Thymus (tissue), 11 donors: ENCODE results near the gene ZNF14. TPM values are rescaled to one million over a fixed set of nuclear protein-coding genes. Genes with fewer than 3 reads are reported as not detected.
"Not testable (repeated sequence)": the region's sequence is repeated elsewhere in the genome, so short reads cannot be mapped to it uniquely, and the experiment has no call there.

Experiments used
- DNase-seq, 9 donors: peaks; one replicate each; pipeline ENCODE4 v3.0.0-alpha.2; 2013; ENCODE audit warnings: low spot score in 9 of 9, low read depth in 6 of 9, missing footprints in 1 of 9
- H3K27ac ChIP-seq, 2 donors: one replicate each; pipeline ENCODE4 v1.5.1; 2013; ENCODE audit warnings: control low read depth in 1 of 2, low read depth in 1 of 2, low read length in 1 of 2, mild to moderate bottlenecking in 1 of 2, moderate library complexity in 1 of 2
- H3K27me3 ChIP-seq, 2 donors: one replicate each; pipeline ENCODE4 v1.5.1; 2013; ENCODE audit warnings: low read length in 1 of 2; ENCODE audit not compliant: control insufficient read depth in 2 of 2, insufficient read depth in 1 of 2
- H3K36me3 ChIP-seq, 2 donors: one replicate each; pipeline ENCODE4 v1.5.1; 2013; ENCODE audit warnings: low read length in 1 of 2, mild to moderate bottlenecking in 1 of 2, moderate library complexity in 1 of 2; ENCODE audit not compliant: control insufficient read depth in 2 of 2, insufficient read depth in 2 of 2
- H3K4me1 ChIP-seq, 2 donors: one replicate each; pipeline ENCODE4 v1.5.1; 2013; ENCODE audit warnings: low read length in 2 of 2; ENCODE audit not compliant: control insufficient read depth in 2 of 2, insufficient read depth in 2 of 2
- H3K4me3 ChIP-seq, 2 donors: one replicate each; pipeline ENCODE4 v1.5.1; 2013; ENCODE audit warnings: low read length in 2 of 2, control low read depth in 1 of 2, mild to moderate bottlenecking in 1 of 2
- H3K9me3 ChIP-seq, 2 donors: one replicate each; pipeline ENCODE4 v1.5.1; 2013; ENCODE audit warnings: low read length in 1 of 2, mild to moderate bottlenecking in 1 of 2; ENCODE audit not compliant: control insufficient read depth in 2 of 2, insufficient read depth in 1 of 2
- WGBS: extraction: QIAGEN DNeasy Blood & Tissue Kit; methylation state at CpG from one replicate; pipeline ENCODE4 v1.1.7; 2013; 5-methylcytosine and 5-hydroxymethylcytosine counted together
- polyA plus RNA-seq: library from polyadenylated mRNA; stranded (reverse); fragments of 200-250 nt; gene quantifications from one replicate; pipeline ENCODE4 v1.2.3, GENCODE V29; 2013
- total RNA-seq: library from RNA; stranded (reverse); fragments of 120-200 nt; gene quantifications from one replicate; pipeline ENCODE4 v1.2.4, GENCODE V29; 2013
- donor health status: healthy.

Gene ZNF14
- total and polyA plus RNA-seq, 2 donors, result 5.9 to 9.7 TPM

DNA sequence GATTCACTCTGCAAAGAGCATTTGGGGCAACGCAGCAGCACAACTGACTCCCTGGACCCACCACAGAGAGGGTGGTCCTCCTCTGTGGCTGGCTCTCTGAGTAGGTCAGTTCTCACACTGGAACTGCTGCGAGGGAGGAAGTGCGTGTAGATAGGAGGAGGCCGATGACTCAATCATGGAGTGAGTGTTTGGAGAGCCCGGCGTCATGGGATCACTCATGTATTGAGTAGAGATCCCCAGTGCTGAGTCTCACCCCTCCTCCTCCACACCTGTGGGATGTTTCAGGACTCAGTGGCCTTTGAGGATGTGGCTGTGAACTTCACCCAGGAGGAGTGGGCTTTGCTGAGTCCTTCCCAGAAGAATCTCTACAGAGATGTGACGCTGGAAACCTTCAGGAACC, 55.3 kb downstream of the ZNF14 start:
- Histone ChIP-seq H3K27me3 (no peaks in the 10 kb centered on the region), H3K27ac (no peak overlapping the region), H3K4me3 (no peak overlapping the region), H3K4me1 (no peaks in the 10 kb centered on the region), H3K9me3 (peaks cover 53 to 76% of the 10 kb centered on the region in 2 donors), H3K36me3 (peaks cover 81 to 88% of the 10 kb centered on the region in 2 donors)
- no peak for DNase-seq
- WGBS, result 97% methylated on average over 7 of the region's 7 CpGs

DNA sequence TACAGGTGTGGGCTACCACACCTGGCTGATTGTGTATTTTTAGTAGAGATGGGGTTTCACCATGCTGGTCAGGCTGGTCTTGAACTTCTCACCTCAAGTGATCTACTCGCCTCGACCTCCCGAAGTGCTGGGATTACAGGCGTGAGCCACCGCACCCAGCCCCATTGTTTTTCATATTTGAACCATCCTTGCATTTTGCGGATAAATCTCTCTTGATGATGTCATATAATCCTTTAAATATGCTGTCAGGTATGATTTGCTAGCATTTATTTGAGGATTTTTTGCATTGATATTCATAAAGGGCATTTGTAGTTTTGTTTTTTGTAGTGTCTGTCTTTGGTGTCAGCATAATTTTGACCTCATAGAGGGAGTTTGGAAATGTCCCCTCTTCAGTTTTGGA, 58.6 kb downstream of the ZNF14 start:
- H3K27me3 ChIP-seq, result no peaks in the 10 kb centered on the region
- over 99% methylated on average over 6 of the region's 6 CpGs for WGBS
- peaks cover 84% of the 10 kb centered on the region in 2 donors for H3K36me3 ChIP-seq
- peaks cover 11% of the 10 kb centered on the region in 2 donors for H3K4me1 ChIP-seq
- H3K9me3 ChIP-seq, result peaks cover 48 to 80% of the 10 kb centered on the region in 2 donors
- H3K27ac ChIP-seq, result no peak overlapping the region
- no peak for DNase-seq
- no peak overlapping the region for H3K4me3 ChIP-seq

DNA sequence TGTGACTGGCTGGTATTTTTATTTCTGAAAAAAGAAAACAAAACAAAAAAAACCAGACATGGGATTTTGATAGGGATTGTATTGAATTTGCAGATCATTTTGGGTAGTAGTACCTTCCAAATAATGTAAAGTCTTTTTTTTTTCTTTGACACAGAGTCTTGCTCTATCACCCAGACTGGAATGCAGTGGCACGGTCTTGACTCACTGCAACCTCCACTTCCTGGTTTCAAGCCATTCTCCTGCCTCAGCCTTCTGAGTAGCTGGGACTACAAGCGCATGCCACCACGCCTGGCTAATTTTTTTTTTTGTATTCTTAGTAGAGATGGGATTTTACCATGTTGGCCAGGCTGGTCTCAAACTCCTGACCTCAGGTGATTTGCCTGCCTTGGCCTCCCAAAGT, 60.1 kb downstream of the ZNF14 start:
- H3K27ac ChIP-seq, result no peak overlapping the region
- peaks cover 69% of the 10 kb centered on the region in 2 donors for H3K36me3 ChIP-seq
- peaks cover 36 to 70% of the 10 kb centered on the region in 2 donors for H3K9me3 ChIP-seq
- DNase-seq, result no peak
- WGBS, result 99% methylated on average over 3 of the region's 3 CpGs
- no peak overlapping the region for H3K4me3 ChIP-seq
- no peaks in the 10 kb centered on the region for H3K27me3 ChIP-seq
- H3K4me1 ChIP-seq, result peaks cover 11 to 17% of the 10 kb centered on the region in 2 donors

DNA sequence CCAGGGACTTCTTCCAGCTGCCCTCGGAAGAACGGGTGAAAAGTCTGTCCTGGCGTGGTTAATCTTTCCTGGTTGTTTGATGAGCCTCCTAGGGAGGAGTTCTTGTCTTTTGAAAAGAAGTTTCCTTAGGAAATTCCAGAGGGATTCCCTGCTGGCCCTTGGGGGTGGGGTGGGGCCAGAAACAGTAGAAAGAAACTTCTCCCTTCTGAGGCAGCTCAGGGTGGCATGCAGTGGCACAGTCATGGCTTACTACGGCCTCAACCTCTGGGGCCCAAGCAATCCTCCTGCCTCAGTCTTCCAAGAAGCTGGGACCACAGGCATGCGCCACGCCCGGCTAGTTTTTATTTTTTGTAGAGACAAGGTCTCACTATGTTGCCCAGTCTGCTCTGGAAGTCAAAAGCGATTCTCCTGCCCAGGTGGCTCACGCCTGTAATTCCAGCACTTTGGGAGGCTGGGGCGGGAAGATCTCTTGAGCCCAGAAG, 62.8 kb downstream of the ZNF14 start:
- H3K4me1 ChIP-seq, result peaks cover 15 to 26% of the 10 kb centered on the region in 2 donors
- DNase-seq, result no peak
- H3K27ac ChIP-seq, result peak overlapping the region in 1 of 2 donors; percentile 53
- H3K4me3 ChIP-seq, result peak overlapping the region; percentile 79 to 89
- H3K27me3 ChIP-seq, result no peaks in the 10 kb centered on the region
- WGBS, result 95% methylated on average over 10 of the region's 10 CpGs
- H3K36me3 ChIP-seq, result peaks cover 42 to 43% of the 10 kb centered on the region in 2 donors
- peaks cover 17 to 71% of the 10 kb centered on the region in 2 donors for H3K9me3 ChIP-seq

DNA sequence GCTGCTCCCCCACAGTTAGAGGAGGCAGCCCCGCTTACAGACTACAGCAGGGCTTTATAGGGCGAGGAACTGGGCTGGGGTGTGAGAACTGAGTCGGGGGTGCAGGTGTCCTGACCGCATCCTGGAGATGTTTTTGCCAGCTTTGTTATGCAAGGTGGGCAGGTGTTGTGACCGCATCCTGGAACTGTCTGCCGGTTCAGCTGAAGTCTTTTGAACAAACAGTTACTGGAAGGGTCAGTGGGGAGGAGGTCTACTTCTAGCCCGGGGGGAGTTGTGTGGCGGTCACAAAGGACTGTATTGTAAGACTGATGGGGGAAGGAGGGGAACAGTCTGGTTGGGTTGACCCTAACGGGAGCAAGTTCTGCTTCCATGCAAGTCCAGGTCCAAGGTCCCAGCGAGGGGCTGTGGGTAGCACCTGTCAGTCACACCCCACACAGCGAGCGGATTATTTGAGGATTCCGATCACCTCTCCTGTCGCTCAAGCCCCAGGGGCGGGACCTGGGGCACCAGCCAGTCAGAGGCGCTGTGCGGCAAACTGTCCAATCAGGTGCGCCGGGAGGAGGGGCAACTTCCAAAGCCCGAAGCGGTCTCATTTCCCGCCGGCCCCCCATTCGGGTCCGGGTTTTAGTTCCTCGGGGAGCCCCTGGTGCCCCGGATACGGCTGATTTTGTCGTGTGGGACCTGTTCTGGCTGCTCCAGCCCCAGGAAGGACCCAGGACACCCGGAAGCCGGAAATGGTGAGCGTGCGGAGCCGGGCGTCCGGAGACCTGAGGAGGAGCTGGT, 64.5 kb downstream of the ZNF14 start, which contains the start of gene ZNF101:
Gene ZNF101, plus strand, starts transcription at position 610 of the 783 bp plus-strand sequence. Its CDS starts 125 bp downstream, at position 735.
- Histone ChIP-seq H3K27ac (peak within 1 kb of the TSS; percentile 94 to 99), H3K27me3 (no peaks in the 10 kb centered on the region), H3K4me3 (peak within 1 kb of the TSS; percentile 79 to 89), H3K9me3 (peaks cover 14 to 61% of the 10 kb centered on the region in 2 donors), H3K4me1 (peaks cover 15 to 30% of the 10 kb centered on the region in 2 donors), H3K36me3 (peaks cover 29 to 30% of the 10 kb centered on the region in 2 donors)
- under 1% methylated on average over 36 of the region's 36 CpGs for WGBS
- DNase-seq, result peak; percentile 88 to 98 (median 93)

DNA sequence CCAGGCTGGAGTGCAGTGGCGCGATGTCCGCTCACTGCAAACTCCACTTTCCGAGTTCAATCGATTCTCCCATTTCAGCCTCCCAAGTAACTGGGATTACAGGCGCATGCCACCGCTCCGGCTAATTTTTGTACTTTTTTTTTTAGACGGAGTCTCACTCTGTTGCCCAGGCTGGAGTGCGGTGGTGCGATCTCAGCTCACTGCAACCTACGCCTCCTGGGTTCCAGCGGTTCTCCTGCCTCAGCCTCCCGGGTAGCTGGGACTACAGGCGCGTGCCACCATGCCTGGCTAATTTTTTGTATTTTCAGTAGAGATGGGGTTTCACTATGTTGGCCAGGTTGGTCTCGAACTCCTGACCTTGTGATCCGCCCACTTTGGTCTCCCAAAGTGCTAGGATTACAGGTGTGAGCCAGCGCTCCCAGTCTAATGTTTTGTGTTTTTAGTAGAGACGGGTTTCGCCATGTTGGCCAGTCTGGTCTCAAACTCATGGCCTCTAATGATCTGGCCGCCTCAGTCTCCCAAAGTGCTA, 67.4 kb downstream of the ZNF14 start:
- Histone ChIP-seq H3K4me1 (peaks cover 20 to 49% of the 10 kb centered on the region in 2 donors), H3K36me3 (peaks cover 6 to 11% of the 10 kb centered on the region in 2 donors), H3K9me3 (peaks cover 4 to 35% of the 10 kb centered on the region in 2 donors)
- WGBS, result 96% methylated on average over 22 of the region's 22 CpGs
- not testable (repeated sequence) for DNase-seq, H3K4me3 ChIP-seq, H3K27ac ChIP-seq, H3K27me3 ChIP-seq

DNA sequence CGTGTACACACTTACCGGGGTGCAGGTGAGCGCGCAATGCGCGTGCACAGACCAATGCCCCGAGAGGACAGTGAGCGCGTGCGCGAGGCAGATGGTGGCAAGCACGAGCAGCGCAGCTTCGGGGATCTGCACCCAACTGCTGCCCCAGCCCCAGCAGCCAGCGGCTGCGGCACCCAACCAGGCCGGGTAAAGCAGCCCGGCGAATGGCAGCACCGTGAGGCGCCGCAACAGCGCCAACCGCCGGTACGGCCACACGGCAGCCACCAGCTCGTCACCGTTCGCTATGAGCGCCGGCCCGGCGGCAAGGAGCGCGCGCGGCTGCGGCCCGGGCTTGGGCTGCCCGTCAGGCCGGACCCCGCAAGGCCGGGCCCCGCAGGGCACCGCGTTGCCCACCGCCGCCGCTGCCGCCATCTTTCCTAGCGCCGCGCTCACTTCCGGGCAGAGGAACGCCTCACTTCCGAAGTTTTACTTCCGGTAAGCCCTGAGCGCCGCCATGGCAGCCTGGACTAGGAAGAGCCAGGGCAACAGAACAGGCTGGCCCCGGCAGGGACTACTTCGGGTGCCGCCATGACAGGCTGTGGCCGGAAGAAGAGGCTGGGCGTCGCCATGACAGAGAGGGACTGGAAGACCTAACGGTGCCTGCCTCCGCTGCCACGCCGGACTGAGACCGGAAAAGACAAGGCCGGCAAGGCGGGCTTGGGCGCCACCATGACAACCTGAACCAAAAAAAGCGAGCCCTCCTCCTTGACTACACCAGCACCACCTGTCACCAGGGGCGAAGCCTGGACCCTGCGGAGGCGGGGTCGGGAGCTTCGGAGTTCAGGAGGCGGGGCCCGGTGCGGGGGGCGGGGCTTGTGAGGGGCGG, 69.4 kb downstream of the ZNF14 start, which contains the start of gene ATP13A1:
Gene ATP13A1, minus strand, starts transcription at position 421 of the 865 bp plus-strand sequence. Its CDS starts 10 bp downstream, at position 411.
- H3K27ac ChIP-seq, result peak within 1 kb of the TSS; percentile 89 to 99
- no peaks in the 10 kb centered on the region for H3K27me3 ChIP-seq
- peaks cover 0 to 24% of the 10 kb centered on the region in 2 donors for H3K9me3 ChIP-seq
- peak; percentile 79 to 97 (median 90) for DNase-seq
- under 1% methylated on average over 85 of the region's 85 CpGs for WGBS
- H3K36me3 ChIP-seq, result peaks cover 16 to 20% of the 10 kb centered on the region in 2 donors
- peaks cover 10 to 38% of the 10 kb centered on the region in 2 donors for H3K4me1 ChIP-seq
- H3K4me3 ChIP-seq, result peak within 1 kb of the TSS; percentile 67 to 97

DNA sequence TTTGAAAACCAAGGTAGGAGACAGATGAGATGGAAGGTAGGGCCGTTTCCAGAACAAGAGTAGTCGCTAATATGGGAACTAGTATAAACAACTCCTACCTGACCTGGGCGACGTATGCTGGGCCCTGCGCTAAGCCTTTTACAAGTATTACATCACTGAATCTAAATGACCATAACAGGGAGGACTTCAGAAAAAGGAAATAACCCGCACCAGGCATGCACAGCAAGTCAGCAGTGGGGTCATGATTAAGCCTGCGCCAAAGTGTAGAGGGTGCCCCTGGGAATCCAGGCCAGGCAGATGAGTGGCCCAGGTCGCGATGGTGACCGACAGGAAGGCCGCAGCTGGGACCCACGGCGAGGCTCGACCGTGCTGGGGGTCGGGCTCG, 70.0 kb downstream of the ZNF14 start:
- H3K27ac ChIP-seq, result peak overlapping the region; percentile 86 to 99
- H3K4me3 ChIP-seq, result peak overlapping the region; percentile 67 to 97
- peaks cover 10 to 32% of the 10 kb centered on the region in 2 donors for H3K4me1 ChIP-seq
- 21% methylated on average over 17 of the region's 17 CpGs for WGBS
- no peak for DNase-seq
- peaks cover 0 to 24% of the 10 kb centered on the region in 2 donors for H3K9me3 ChIP-seq
- H3K36me3 ChIP-seq, result peaks cover 23 to 26% of the 10 kb centered on the region in 2 donors
- H3K27me3 ChIP-seq, result no peaks in the 10 kb centered on the region
